ENCODE measurements around the gene ASGR1.
A peak's percentile ranks its signal among the peaks of the same experiment; 100 is the strongest.

The ASGR1 gene

GRCh38 chr17:7221278-7222092 lies 42.3 kb upstream of the ASGR1 start:
- H3K4me3 ChIP-seq (ENCODE audit: low read depth, low read length) = no peak overlapping the region
- peaks cover 21% of the 10 kb centered on the region for H3K4me1 ChIP-seq (ENCODE audit: control insufficient read depth, insufficient read depth, low read length)
- no peak overlapping the region for H3K27ac ChIP-seq (ENCODE audit: low read depth, low read length)
- peaks cover 53% of the 10 kb centered on the region for H3K36me3 ChIP-seq (ENCODE audit: control insufficient read depth, insufficient read depth, low read length)
- H3K27me3 ChIP-seq (ENCODE audit: control insufficient read depth, insufficient read depth, low read length) = no peaks in the 10 kb centered on the region
- H3K9me3 ChIP-seq (ENCODE audit: control insufficient read depth, insufficient read depth, low read length) = no peaks in the 10 kb centered on the region
- no peak overlapping the region for H3K9ac ChIP-seq (ENCODE audit: low read depth, low read length)

GRCh38 chr17:7220593-7221277 lies 41.6 kb upstream of the ASGR1 start:
- H3K27ac ChIP-seq (ENCODE audit: low read depth, low read length) = peak overlapping the region; percentile 90

GRCh38 chr17:7219812-7220592 lies 40.8 kb upstream of the ASGR1 start, which contains the start of the genes ACADVL and DLG4:
TSS of gene ACADVL (plus strand) at chr17:7219938. CDS start at chr17:7219985, 47 bp downstream.
TSS of gene DLG4 (minus strand) at chr17:7219836.
- Histone ChIP-seq H3K9me3 (ENCODE audit: control insufficient read depth, insufficient read depth, low read length) (no peaks in the 10 kb centered on the region), H3K4me1 (ENCODE audit: control insufficient read depth, insufficient read depth, low read length) (peaks cover 32% of the 10 kb centered on the region), H3K9ac (ENCODE audit: low read depth, low read length) (peak within 1 kb of the TSS; percentile 76), H3K27me3 (ENCODE audit: control insufficient read depth, insufficient read depth, low read length) (no peaks in the 10 kb centered on the region), H3K36me3 (ENCODE audit: control insufficient read depth, insufficient read depth, low read length) (peaks cover 38% of the 10 kb centered on the region), H3K27ac (ENCODE audit: low read depth, low read length) (peak within 1 kb of the TSS; percentile 90), H3K4me3 (ENCODE audit: low read depth, low read length) (peak within 1 kb of the TSS; percentile 91)

More at GRCh38 chr17:7220593-7221277, 41.6 kb upstream of the ASGR1 start:
- Histone ChIP-seq H3K4me1 (ENCODE audit: control insufficient read depth, insufficient read depth, low read length) (peaks cover 27% of the 10 kb centered on the region), H3K9ac (ENCODE audit: low read depth, low read length) (peak overlapping the region; percentile 76), H3K9me3 (ENCODE audit: control insufficient read depth, insufficient read depth, low read length) (no peaks in the 10 kb centered on the region), H3K36me3 (ENCODE audit: control insufficient read depth, insufficient read depth, low read length) (peaks cover 46% of the 10 kb centered on the region), H3K4me3 (ENCODE audit: low read depth, low read length) (peak overlapping the region; percentile 91), H3K27me3 (ENCODE audit: control insufficient read depth, insufficient read depth, low read length) (no peaks in the 10 kb centered on the region)

GRCh38 chr17:7219229-7219811 lies 40.1 kb upstream of the ASGR1 start:
- Histone ChIP-seq H3K9ac (ENCODE audit: low read depth, low read length) (peak overlapping the region; percentile 76; the same call in 1 of the 2 replicates), H3K4me1 (ENCODE audit: control insufficient read depth, insufficient read depth, low read length) (peaks cover 32% of the 10 kb centered on the region), H3K27ac (ENCODE audit: low read depth, low read length) (peak overlapping the region; percentile 90)

GRCh38 chr17:7218758-7219157 lies 39.6 kb upstream of the ASGR1 start:
- Histone ChIP-seq H3K4me1 (ENCODE audit: control insufficient read depth, insufficient read depth, low read length) (peaks cover 32% of the 10 kb centered on the region), H3K9me3 (ENCODE audit: control insufficient read depth, insufficient read depth, low read length) (no peaks in the 10 kb centered on the region), H3K9ac (ENCODE audit: low read depth, low read length) (no peak overlapping the region), H3K27me3 (ENCODE audit: control insufficient read depth, insufficient read depth, low read length) (no peaks in the 10 kb centered on the region), H3K27ac (ENCODE audit: low read depth, low read length) (no peak overlapping the region), H3K36me3 (ENCODE audit: control insufficient read depth, insufficient read depth, low read length) (peaks cover 27% of the 10 kb centered on the region), H3K4me3 (ENCODE audit: low read depth, low read length) (no peak overlapping the region)

More at GRCh38 chr17:7219229-7219811, 40.1 kb upstream of the ASGR1 start:
- Histone ChIP-seq H3K27me3 (ENCODE audit: control insufficient read depth, insufficient read depth, low read length) (no peaks in the 10 kb centered on the region), H3K36me3 (ENCODE audit: control insufficient read depth, insufficient read depth, low read length) (peaks cover 33% of the 10 kb centered on the region), H3K4me3 (ENCODE audit: low read depth, low read length) (peak overlapping the region; percentile 91), H3K9me3 (ENCODE audit: control insufficient read depth, insufficient read depth, low read length) (no peaks in the 10 kb centered on the region)

GRCh38 chr17:7218166-7218565 lies 39.0 kb upstream of the ASGR1 start:
- Histone ChIP-seq H3K36me3 (ENCODE audit: control insufficient read depth, insufficient read depth, low read length) (peaks cover 21% of the 10 kb centered on the region), H3K4me3 (ENCODE audit: low read depth, low read length) (peak overlapping the region; percentile 57; the same call in 1 of the 2 replicates), H3K27me3 (ENCODE audit: control insufficient read depth, insufficient read depth, low read length) (no peaks in the 10 kb centered on the region), H3K4me1 (ENCODE audit: control insufficient read depth, insufficient read depth, low read length) (peaks cover 37% of the 10 kb centered on the region), H3K9ac (ENCODE audit: low read depth, low read length) (no peak overlapping the region), H3K9me3 (ENCODE audit: control insufficient read depth, insufficient read depth, low read length) (no peaks in the 10 kb centered on the region), H3K27ac (ENCODE audit: low read depth, low read length) (peak overlapping the region; percentile 39)

- H3K27me3 ChIP-seq (ENCODE audit: control insufficient read depth, insufficient read depth, low read length) = no peaks in the 10 kb centered on the region
- H3K9me3 ChIP-seq (ENCODE audit: control insufficient read depth, insufficient read depth, low read length) = no peaks in the 10 kb centered on the region
- H3K9ac ChIP-seq (ENCODE audit: low read depth, low read length) = no peak overlapping the region
- H3K4me3 ChIP-seq (ENCODE audit: low read depth, low read length) = peak overlapping the region; percentile 57
- H3K4me1 ChIP-seq (ENCODE audit: control insufficient read depth, insufficient read depth, low read length) = peaks cover 37% of the 10 kb centered on the region
- H3K36me3 ChIP-seq (ENCODE audit: control insufficient read depth, insufficient read depth, low read length) = peaks cover 14% of the 10 kb centered on the region
- peak overlapping the region; percentile 50 for H3K27ac ChIP-seq (ENCODE audit: low read depth, low read length)
Observed at GRCh38 chr17:7217113-7217987, 38.2 kb upstream of the ASGR1 start.

GRCh38 chr17:7216242-7217112 lies 37.3 kb upstream of the ASGR1 start:
- H3K9ac ChIP-seq (ENCODE audit: low read depth, low read length) = no peak overlapping the region
- no peaks in the 10 kb centered on the region for H3K9me3 ChIP-seq (ENCODE audit: control insufficient read depth, insufficient read depth, low read length)
- H3K36me3 ChIP-seq (ENCODE audit: control insufficient read depth, insufficient read depth, low read length) = peaks cover 5% of the 10 kb centered on the region
- peak overlapping the region; percentile 67 for H3K27ac ChIP-seq (ENCODE audit: low read depth, low read length)
- H3K4me1 ChIP-seq (ENCODE audit: control insufficient read depth, insufficient read depth, low read length) = peaks cover 43% of the 10 kb centered on the region
- H3K4me3 ChIP-seq (ENCODE audit: low read depth, low read length) = peak overlapping the region; percentile 46
- H3K27me3 ChIP-seq (ENCODE audit: control insufficient read depth, insufficient read depth, low read length) = no peaks in the 10 kb centered on the region

GRCh38 chr17:7215652-7216180 lies 36.5 kb upstream of the ASGR1 start:
- no peaks in the 10 kb centered on the region for H3K9me3 ChIP-seq (ENCODE audit: control insufficient read depth, insufficient read depth, low read length)
- H3K4me3 ChIP-seq (ENCODE audit: low read depth, low read length) = peak overlapping the region; percentile 78
- H3K9ac ChIP-seq (ENCODE audit: low read depth, low read length) = no peak overlapping the region

More at GRCh38 chr17:7215652-7216180, 36.5 kb upstream of the ASGR1 start:
- H3K27me3 ChIP-seq (ENCODE audit: control insufficient read depth, insufficient read depth, low read length) = no peaks in the 10 kb centered on the region
- H3K4me1 ChIP-seq (ENCODE audit: control insufficient read depth, insufficient read depth, low read length) = peaks cover 47% of the 10 kb centered on the region
- peak overlapping the region; percentile 92 for H3K27ac ChIP-seq (ENCODE audit: low read depth, low read length)
- H3K36me3 ChIP-seq (ENCODE audit: control insufficient read depth, insufficient read depth, low read length) = no peaks in the 10 kb centered on the region

All from HUES48 (cell line).